IMR-90 (cell line): ENCODE data around the gene HMGN4. TPM values are rescaled to one million over a fixed set of nuclear protein-coding genes. Genes with fewer than 3 reads are reported as not detected.

ENCODE experiments used
- ATAC-seq: fragments of 200-7000 bp; cut with Tn5 transposase; 2 replicates; pipeline ENCODE4 v1.9.1; 2020; ENCODE audit warnings: low read depth, mild to moderate bottlenecking, moderate library complexity
- BruUV-seq: library from RNA; stranded (reverse); fragments of 400-500 nt; replicated peaks from 2 replicates; lab custom pipeline; 2021; lab: Mats Ljungman, UMichigan
- CTCF ChIA-PET: fragments of 300-600 bp; formaldehyde crosslinking; extraction: SDS; loops from one replicate; lab custom pipeline; 2021; ENCODE audit warnings: antibody characterized with exemption; lab: Yijun Ruan, JAX
- POLR2A ChIA-PET: fragments of 300-600 bp; sonication (Branson Sonifier 250); formaldehyde crosslinking; loops from one replicate; lab custom pipeline; 2022; ENCODE audit warnings: antibody characterized with exemption; ENCODE audit not compliant: unreplicated experiment; lab: Charles Lee
- DNase-seq: peaks from one replicate; pipeline ENCODE4 v3.0.0; 2013
- H2AFZ ChIP-seq: replicated peaks from 2 replicates; pipeline ENCODE3; 2013; ENCODE audit warnings: low read length, mild to moderate bottlenecking; ENCODE audit not compliant: poor library complexity
- H2AK5ac ChIP-seq: 2 replicates; pipeline ENCODE4 v1.6.1; 2013; ENCODE audit warnings: low read depth, low read length, inconsistent platforms
- H2AK9ac ChIP-seq: replicated peaks from 2 replicates; pipeline ENCODE3; 2013; ENCODE audit warnings: mild to moderate bottlenecking, low read depth, low read length, moderate library complexity; ENCODE audit not compliant: poor library complexity
- H2BK120ac ChIP-seq: 2 replicates; pipeline ENCODE4 v1.6.1; 2013; ENCODE audit warnings: low read depth, low read length, inconsistent platforms
- H2BK15ac ChIP-seq: 3 replicates; pipeline ENCODE4 v1.6.1; 2013; ENCODE audit warnings: low read depth, low read length, inconsistent platforms
- H2BK20ac ChIP-seq: 2 replicates; pipeline ENCODE4 v1.6.1; 2013; ENCODE audit warnings: low read depth, mild to moderate bottlenecking, inconsistent platforms, low read length, moderate library complexity
- H2BK5ac ChIP-seq: 2 replicates; pipeline ENCODE4 v1.6.1; 2013; ENCODE audit warnings: mild to moderate bottlenecking, low read depth, low read length, inconsistent platforms; ENCODE audit not compliant: poor library complexity, severe bottlenecking
- H3K14ac ChIP-seq: replicated peaks from 2 replicates; pipeline ENCODE4 v1.6.1; 2013; ENCODE audit warnings: low read depth, low read length, inconsistent platforms
- H3K18ac ChIP-seq: 2 replicates; pipeline ENCODE4 v1.6.1; 2013; ENCODE audit warnings: low read depth, low read length, control low read depth
- H3K23ac ChIP-seq: 2 replicates; pipeline ENCODE4 v1.6.1; 2013; ENCODE audit warnings: low read depth, low read length, inconsistent platforms
- H3K27ac ChIP-seq: 2 replicates; pipeline ENCODE4 v1.5.1; 2013; ENCODE audit warnings: mild to moderate bottlenecking, control low read depth, low read length; ENCODE audit not compliant: insufficient read depth
- H3K27me3 ChIP-seq: 2 replicates; pipeline ENCODE4 v1.6.1; 2013; ENCODE audit warnings: low read length; ENCODE audit not compliant: control insufficient read depth, insufficient read depth
- H3K36me3 ChIP-seq: 2 replicates; pipeline ENCODE4 v1.6.1; 2013; ENCODE audit warnings: low read length, mixed read lengths; ENCODE audit not compliant: control insufficient read depth, insufficient read depth
- H3K4ac ChIP-seq: 2 replicates; pipeline ENCODE4 v1.6.1; 2013; ENCODE audit warnings: low read depth, low read length, inconsistent platforms
- H3K4me1 ChIP-seq: 2 replicates; pipeline ENCODE4 v1.6.1; 2013; ENCODE audit warnings: low read length, mixed read lengths; ENCODE audit not compliant: control insufficient read depth, insufficient read depth
- H3K4me2 ChIP-seq: 2 replicates; pipeline ENCODE4 v1.6.1; 2013; ENCODE audit warnings: low read depth, mild to moderate bottlenecking, control low read depth, low read length, moderate library complexity
- H3K4me3 ChIP-seq: 2 replicates; pipeline ENCODE4 v1.5.1; 2013; ENCODE audit warnings: low read depth, mild to moderate bottlenecking, control low read depth, low read length, moderate library complexity; ENCODE audit not compliant: insufficient read depth
- H3K56ac ChIP-seq: 2 replicates; pipeline ENCODE4 v1.6.1; 2013; ENCODE audit warnings: low read length, inconsistent platforms; ENCODE audit not compliant: insufficient read depth; ENCODE audit errors: extremely low read depth
- H3K79me1 ChIP-seq, 2 experiments: 2 replicates each; pipeline ENCODE4 v1.6.1; 2013; ENCODE audit warnings: low read length in 2 of 2, inconsistent platforms in 1 of 2, low read depth in 1 of 2
- H3K9ac ChIP-seq: 2 replicates; pipeline ENCODE4 v1.6.1; 2013; ENCODE audit warnings: low read depth, low read length, control low read depth
- H3K9me1 ChIP-seq: 2 replicates; pipeline ENCODE4 v1.6.1; 2013; ENCODE audit warnings: low read length, inconsistent platforms; ENCODE audit not compliant: insufficient read depth
- H3K9me3 ChIP-seq: 2 replicates; pipeline ENCODE4 v1.6.1; 2013; ENCODE audit warnings: low read length; ENCODE audit not compliant: control insufficient read depth, insufficient read depth
- H4K20me1 ChIP-seq: 2 replicates; pipeline ENCODE4 v1.6.1; 2013; ENCODE audit warnings: low read length, inconsistent platforms; ENCODE audit not compliant: insufficient read depth
- H4K5ac ChIP-seq: 2 replicates; pipeline ENCODE4 v1.6.1; 2013; ENCODE audit warnings: mild to moderate bottlenecking, low read depth, low read length, control low read depth
- H4K8ac ChIP-seq, 2 experiments: 2 replicates each; pipeline ENCODE4 v1.6.1; 2013; ENCODE audit warnings: low read depth in 2 of 2, low read length in 2 of 2, control low read depth in 1 of 2, inconsistent platforms in 1 of 2
- H4K91ac ChIP-seq: 2 replicates; pipeline ENCODE4 v1.6.1; 2013; ENCODE audit warnings: low read depth, low read length, inconsistent platforms; ENCODE audit not compliant: insufficient read depth
- BHLHE40 ChIP-seq: fragments of 150-350 bp; IDR thresholded peaks from 2 replicates; pipeline ENCODE4 v1.6.1; 2016; ENCODE audit warnings: mild to moderate bottlenecking, low read depth, low read length
- CHD1 ChIP-seq: IDR thresholded peaks from 2 replicates; pipeline ENCODE4 v1.6.1; 2012; ENCODE audit warnings: low read depth, low read length, improper control_type of control experiment
- FOS ChIP-seq: fragments of 150-350 bp; IDR thresholded peaks from 2 replicates; pipeline ENCODE4 v1.6.1; 2016; ENCODE audit warnings: low read depth, low read length
- MAFK ChIP-seq: IDR thresholded peaks from 2 replicates; pipeline ENCODE4 v1.6.1; 2012; ENCODE audit warnings: low read depth, low read length, improper control_type of control experiment
- MAZ ChIP-seq: IDR thresholded peaks from 2 replicates; pipeline ENCODE4 v1.6.1; 2012; ENCODE audit warnings: low read depth, mild to moderate bottlenecking, low read length, improper control_type of control experiment, moderate library complexity, borderline replicate concordance
- MXI1 ChIP-seq: IDR thresholded peaks from 2 replicates; pipeline ENCODE4 v1.6.1; 2012; ENCODE audit warnings: low read depth, mild to moderate bottlenecking, low read length, moderate library complexity, borderline replicate concordance
- NFE2L2 ChIP-seq: fragments of 150-350 bp; IDR thresholded peaks from 2 replicates; pipeline ENCODE4 v1.6.1; 2016; ENCODE audit warnings: low read depth, mild to moderate bottlenecking, low read length
- POLR2A ChIP-seq: IDR thresholded peaks from 2 replicates; pipeline ENCODE4 v1.6.1; 2012; ENCODE audit warnings: mild to moderate bottlenecking, low read depth, low read length
- RAD21 ChIP-seq: IDR thresholded peaks from 2 replicates; pipeline ENCODE4 v1.6.1; 2012; ENCODE audit warnings: low read length, improper control_type of control experiment
- RCOR1 ChIP-seq: IDR thresholded peaks from 2 replicates; pipeline ENCODE4 v1.6.1; 2012; ENCODE audit warnings: mild to moderate bottlenecking, low read length, improper control_type of control experiment; ENCODE audit not compliant: insufficient replicate concordance
- WGBS, 2 experiments: methylation state at CpG; one replicate each; pipeline versions ENCODE4 v1.1.5 to v1.1.7; 2013; ENCODE audit warnings: missing lambda C conversion rate in 2 of 2; ENCODE audit not compliant: insufficient read length in 1 of 2; ENCODE audit errors: extremely low coverage in 2 of 2; 5-methylcytosine and 5-hydroxymethylcytosine counted together
- dilution Hi-C: fragments of 300-500 bp; cut with HindIII; formaldehyde crosslinking; loops from one replicate; pipeline ENCODE4 v1.14.3; 2018; ENCODE audit warnings: low sequenced_read_pairs; ENCODE audit not compliant: unreplicated experiment
- in situ Hi-C: fragments of 300-500 bp; cut with MboI; formaldehyde crosslinking; loops from 3 replicates; pipeline ENCODE4 v1.14.3; 2019; ENCODE audit warnings: low sequenced_read_pairs, inconsistent platforms, mixed read lengths
- intact Hi-C: fragments of 100-400 bp; cut with micrococcal nuclease; formaldehyde crosslinking; loops from 2 replicates; pipeline ENCODE4 v1.10.0; 2022
- polyA plus RNA-seq, 3 experiments: library from polyadenylated mRNA; depleted of rRNA; stranded (reverse); fragments of >200 nt; gene quantifications; 2 replicates each; pipeline ENCODE4 v1.2.3, GENCODE V29; 2012; ENCODE audit warnings: low replicate concordance in 1 of 3
- total RNA-seq: library from RNA; depleted of rRNA; stranded (reverse); fragments of >200 nt; gene quantifications from 2 replicates; pipeline ENCODE4 v1.2.3, GENCODE V29; 2012
- TF ChIP-seq, protein P1 (sequence below): fragments of 150-350 bp; IDR thresholded peaks from 2 replicates; pipeline ENCODE4 v1.6.1; 2017; ENCODE audit warnings: mild to moderate bottlenecking, antibody characterized with exemption, low read length, low read depth
- TF ChIP-seq, protein P2 (sequence below): fragments of 150-350 bp; IDR thresholded peaks from 2 replicates; pipeline ENCODE4 v1.6.1; 2016; ENCODE audit warnings: low read depth, mild to moderate bottlenecking, low read length, moderate library complexity, borderline replicate concordance
- TF ChIP-seq, protein P3 (sequence below): conservative IDR thresholded peaks from 2 replicates; pipeline ENCODE4 v1.5.1; 2012; ENCODE audit warnings: mild to moderate bottlenecking, low read depth, low read length, improper control_type of control experiment

HMGN4 gene
- total and polyA plus RNA-seq, 2 of the 4 experiments (the other 2 are of a cell fraction) = 46.4 to 50.2 TPM

DNA sequence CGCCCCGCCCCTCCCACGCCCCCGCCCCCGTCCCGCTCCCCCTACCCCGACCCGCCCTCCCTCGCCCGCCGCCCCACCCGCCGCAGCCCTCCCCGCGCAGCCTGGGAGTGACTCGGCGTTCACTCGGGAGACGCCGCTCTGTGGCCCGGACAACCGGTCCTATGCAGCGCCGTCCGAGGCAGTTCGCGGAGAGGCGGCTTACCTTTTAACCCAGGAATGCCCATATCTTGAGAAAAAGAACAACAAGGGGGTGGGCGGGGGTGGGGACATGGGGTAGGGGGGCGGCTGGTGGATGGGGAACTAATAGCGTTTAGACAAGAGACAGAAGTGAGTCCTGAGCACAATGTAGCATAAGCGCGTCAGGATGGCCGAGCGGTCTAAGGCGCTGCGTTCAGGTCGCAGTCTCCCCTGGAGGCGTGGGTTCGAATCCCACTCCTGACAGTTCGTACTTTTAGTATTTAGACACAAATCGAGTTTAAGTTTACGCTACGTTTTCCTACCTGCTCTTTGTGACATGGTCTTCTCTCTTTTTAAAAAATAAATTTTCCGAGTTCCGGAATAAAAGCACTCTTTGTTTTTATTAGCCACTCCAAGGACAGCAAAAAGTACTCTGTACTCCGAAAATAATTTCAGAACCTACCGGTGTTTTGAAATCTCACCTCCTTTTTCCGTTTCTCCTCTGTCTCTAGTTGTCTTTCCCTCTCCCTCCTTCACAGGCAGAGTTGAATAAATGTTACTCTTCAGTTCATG lies 17.1 kb upstream of the HMGN4 start:
- Histone ChIP-seq H3K23ac (peak overlapping the region; percentile 54; the same call in 1 of the 2 replicates), H2BK15ac (no peak overlapping the region), H4K8ac (peak overlapping the region; percentile 94 to 100; a peak in 3 of 4 replicates), H2BK120ac (peak overlapping the region; percentile 53; the same call in 1 of the 2 replicates), H3K36me3 (no peaks in the 10 kb centered on the region), H3K4me1 (peaks cover 5% of the 10 kb centered on the region; the same call in 1 of the 2 replicates), H2BK5ac (peak overlapping the region; percentile 85), H2AK5ac (no peak overlapping the region), H3K79me1 (peaks cover 0 to 7% of the 10 kb centered on the region in 2 experiments; a peak in 2 of 4 replicates), H3K18ac (peak overlapping the region; percentile 61; the same call in 1 of the 2 replicates), H3K9me3 (no peaks in the 10 kb centered on the region), H2AFZ (peak overlapping the region; percentile 85), H3K56ac (peak overlapping the region; percentile 85), H3K9me1 (peaks cover 2% of the 10 kb centered on the region; the same call in 1 of the 2 replicates), H4K91ac (peak overlapping the region; percentile 64; the same call in 1 of the 2 replicates), H3K27ac (peak overlapping the region; percentile 91), H2AK9ac (no peak overlapping the region), H3K4me2 (peak overlapping the region; percentile 79), H2BK20ac (0 out of 2 replicates have a peak overlapping the region, but pooled peaks have one; percentile 16), H3K27me3 (no peaks in the 10 kb centered on the region), H4K20me1 (no peaks in the 10 kb centered on the region), H3K14ac (peak overlapping the region; percentile 73), H3K9ac (peak overlapping the region; percentile 73), H4K5ac (peak overlapping the region; percentile 96; the same call in 1 of the 2 replicates), H3K4me3 (peak overlapping the region; percentile 60), H3K4ac (peak overlapping the region; percentile 61; the same call in 1 of the 2 replicates)
- ATAC-seq = peak; percentile 78
- WGBS, 2 experiments = 5% methylated on average over 8 of the region's 49 CpGs; no CpG with 5 or more reads in 1 of the 2 experiments
- TF ChIP-seq, protein P1, sequence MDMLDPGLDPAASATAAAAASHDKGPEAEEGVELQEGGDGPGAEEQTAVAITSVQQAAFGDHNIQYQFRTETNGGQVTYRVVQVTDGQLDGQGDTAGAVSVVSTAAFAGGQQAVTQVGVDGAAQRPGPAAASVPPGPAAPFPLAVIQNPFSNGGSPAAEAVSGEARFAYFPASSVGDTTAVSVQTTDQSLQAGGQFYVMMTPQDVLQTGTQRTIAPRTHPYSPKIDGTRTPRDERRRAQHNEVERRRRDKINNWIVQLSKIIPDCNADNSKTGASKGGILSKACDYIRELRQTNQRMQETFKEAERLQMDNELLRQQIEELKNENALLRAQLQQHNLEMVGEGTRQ = no peak
- TF ChIP-seq, protein P2, sequence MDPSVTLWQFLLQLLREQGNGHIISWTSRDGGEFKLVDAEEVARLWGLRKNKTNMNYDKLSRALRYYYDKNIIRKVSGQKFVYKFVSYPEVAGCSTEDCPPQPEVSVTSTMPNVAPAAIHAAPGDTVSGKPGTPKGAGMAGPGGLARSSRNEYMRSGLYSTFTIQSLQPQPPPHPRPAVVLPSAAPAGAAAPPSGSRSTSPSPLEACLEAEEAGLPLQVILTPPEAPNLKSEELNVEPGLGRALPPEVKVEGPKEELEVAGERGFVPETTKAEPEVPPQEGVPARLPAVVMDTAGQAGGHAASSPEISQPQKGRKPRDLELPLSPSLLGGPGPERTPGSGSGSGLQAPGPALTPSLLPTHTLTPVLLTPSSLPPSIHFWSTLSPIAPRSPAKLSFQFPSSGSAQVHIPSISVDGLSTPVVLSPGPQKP = no peak
- peak; percentile 94 for TF ChIP-seq FOS
- TF ChIP-seq RCOR1 = no peak
- no peak for TF ChIP-seq MXI1
- peak; percentile 73 for TF ChIP-seq POLR2A
- TF ChIP-seq BHLHE40 = no peak
- TF ChIP-seq NFE2L2 = peak; percentile 64
- TF ChIP-seq, protein P3, sequence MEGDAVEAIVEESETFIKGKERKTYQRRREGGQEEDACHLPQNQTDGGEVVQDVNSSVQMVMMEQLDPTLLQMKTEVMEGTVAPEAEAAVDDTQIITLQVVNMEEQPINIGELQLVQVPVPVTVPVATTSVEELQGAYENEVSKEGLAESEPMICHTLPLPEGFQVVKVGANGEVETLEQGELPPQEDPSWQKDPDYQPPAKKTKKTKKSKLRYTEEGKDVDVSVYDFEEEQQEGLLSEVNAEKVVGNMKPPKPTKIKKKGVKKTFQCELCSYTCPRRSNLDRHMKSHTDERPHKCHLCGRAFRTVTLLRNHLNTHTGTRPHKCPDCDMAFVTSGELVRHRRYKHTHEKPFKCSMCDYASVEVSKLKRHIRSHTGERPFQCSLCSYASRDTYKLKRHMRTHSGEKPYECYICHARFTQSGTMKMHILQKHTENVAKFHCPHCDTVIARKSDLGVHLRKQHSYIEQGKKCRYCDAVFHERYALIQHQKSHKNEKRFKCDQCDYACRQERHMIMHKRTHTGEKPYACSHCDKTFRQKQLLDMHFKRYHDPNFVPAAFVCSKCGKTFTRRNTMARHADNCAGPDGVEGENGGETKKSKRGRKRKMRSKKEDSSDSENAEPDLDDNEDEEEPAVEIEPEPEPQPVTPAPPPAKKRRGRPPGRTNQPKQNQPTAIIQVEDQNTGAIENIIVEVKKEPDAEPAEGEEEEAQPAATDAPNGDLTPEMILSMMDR = no peak
- no peak for TF ChIP-seq MAFK
- no peak for TF ChIP-seq RAD21
- peak; percentile 70; the same call in 1 of the 2 replicates for TF ChIP-seq MAZ
- no peak; the same call in 1 of the 2 replicates for TF ChIP-seq CHD1
- intact Hi-C loops = loop anchor here (1.0 to 5.0 kb wide), 4 partner anchors 16 to 99 kb away; no protein-coding TSS in a partner anchor
- BruUV-seq = no TSS peak
- POLR2A ChIA-PET = no interaction called here
- dilution Hi-C loops = no loop called here
- CTCF ChIA-PET = no interaction called here
- DNase-seq = peak; percentile 80
- in situ Hi-C loops = no loop called here
